Thyroid gland (tissue), 4 donors: Measurements from ENCODE around the gene C7orf25. TPM values are rescaled to one million over a fixed set of nuclear protein-coding genes. Genes with fewer than 3 reads are reported as not detected.

Source experiments
- DNase-seq, 2 donors: peaks; one replicate each; pipeline ENCODE4 v3.0.0-alpha.2; 2019
- H3K27ac ChIP-seq, 3 donors: fragments of 200-600 bp; sonication (generic); 1 replicate in 2 of 3; 2 replicates in 1 of 3; pipeline ENCODE4 v1.5.1; 2016 to 2019; ENCODE audit warnings: mild to moderate bottlenecking in 1 of 3, moderate library complexity in 1 of 3
- H3K27me3 ChIP-seq: fragments of 200-600 bp; sonication (generic); one replicate; pipeline ENCODE4 v1.5.1; 2019
- H3K36me3 ChIP-seq, 2 donors: fragments of 200-600 bp; sonication (generic); one replicate each; pipeline ENCODE4 v1.5.1; 2016 to 2019
- H3K4me1 ChIP-seq, 2 donors: fragments of 200-600 bp; sonication (generic); one replicate each; pipeline ENCODE4 v1.5.1; 2017 to 2019
- H3K4me3 ChIP-seq, 3 donors: fragments of 200-600 bp; sonication (generic); replicated peaks in 1 of 3; 1 replicate in 2 of 3; 2 replicates in 1 of 3; pipeline ENCODE4 v1.5.1; 2016; ENCODE audit warnings: mild to moderate bottlenecking in 1 of 3
- H3K9me3 ChIP-seq: fragments of 200-600 bp; sonication (generic); one replicate; pipeline ENCODE4 v1.5.1; 2017
- CTCF ChIP-seq, 6 experiments: fragments of 200-600 bp in 3 of 6; fragments of 450-650 bp in 3 of 6; sonication (generic) in 3 of 6; IDR thresholded peaks; one replicate each; pipeline ENCODE4 v1.5.1; 2016 to 2019; ENCODE audit warnings: antibody characterized with exemption in 6 of 6, mild to moderate bottlenecking in 2 of 6, inconsistent platforms in 1 of 6, moderate library complexity in 1 of 6
- POLR2A ChIP-seq, 2 donors: fragments of 450-650 bp; IDR thresholded peaks; one replicate each; pipeline ENCODE4 v1.6.1; 2017; ENCODE audit warnings: antibody characterized with exemption in 2 of 2, mild to moderate bottlenecking in 2 of 2, moderate library complexity in 1 of 2
- WGBS, 2 donors: methylation state at CpG; one replicate each; pipeline ENCODE4 v1.1.5; 2017; 5-methylcytosine and 5-hydroxymethylcytosine counted together
- intact Hi-C: fragments of 100-400 bp; cut with DNase I; formaldehyde crosslinking; loops from one replicate; pipeline ENCODE4 v1.15.1; 2023
- total RNA-seq, 4 donors: library from RNA; depleted of rRNA; stranded (reverse); fragments of >200 nt; gene quantifications; one replicate each; pipeline ENCODE4 v1.2.3, GENCODE V29; 2016

The C7orf25 gene
- total RNA-seq, 4 donors from 2014 or later, result 12.5 to 18.9 (median 14.9) TPM

GRCh38 chr7:42883950-42884349, 27.9 kb downstream of the C7orf25 start:
- H3K27ac ChIP-seq, result peak overlapping the region in 2 of 3 donors; percentile 15 to 46
- intact Hi-C loops, result no loop called here
- 57% methylated on average over 6 of the region's 6 CpGs; no CpG with 5 or more reads in 1 of the 2 donors for WGBS, 2 donors
- peaks cover 17 to 19% of the 10 kb centered on the region in 2 donors for H3K4me1 ChIP-seq
- H3K36me3 ChIP-seq, result no peaks in the 10 kb centered on the region
- peak; percentile 94 to 96 for DNase-seq
- no peak overlapping the region for H3K4me3 ChIP-seq
- no peaks in the 10 kb centered on the region for H3K9me3 ChIP-seq
- TF ChIP-seq CTCF (IDR thresholded peaks at IDR 0.05) (no peak), POLR2A (IDR thresholded peaks at IDR 0.05) (no peak)
- no peaks in the 10 kb centered on the region for H3K27me3 ChIP-seq

DNA sequence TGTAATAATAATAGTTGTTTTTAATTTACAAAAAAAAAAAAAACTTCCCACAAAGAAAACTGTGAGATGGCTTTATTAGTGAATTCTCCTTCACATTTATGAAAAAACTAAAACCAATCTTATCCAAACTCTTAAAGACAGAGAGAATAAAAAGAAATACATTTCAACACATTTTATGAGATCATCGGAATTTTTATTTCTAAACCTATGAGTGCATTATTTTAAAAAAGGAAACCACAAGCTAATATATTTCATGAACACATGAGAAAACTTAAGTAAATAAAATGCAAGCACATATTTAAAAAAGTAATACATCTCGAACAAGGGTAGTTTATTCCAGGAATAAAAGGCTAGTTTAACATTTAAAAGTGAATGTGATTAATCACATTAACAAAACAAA, 31.5 kb downstream of the C7orf25 start:
- no peak for DNase-seq
- no peak overlapping the region for H3K4me3 ChIP-seq
- TF ChIP-seq POLR2A (IDR thresholded peaks at IDR 0.05) (no peak), CTCF (IDR thresholded peaks at IDR 0.05) (no peak)
- H3K9me3 ChIP-seq, result no peaks in the 10 kb centered on the region
- H3K27ac ChIP-seq, result no peak overlapping the region
- intact Hi-C loops, result no loop called here
- no peaks in the 10 kb centered on the region for H3K36me3 ChIP-seq
- 87 to 89% methylated on average over 2 of the region's 2 CpGs for WGBS, 2 donors
- H3K4me1 ChIP-seq, result peaks cover 8% of the 10 kb centered on the region in 2 donors
- no peaks in the 10 kb centered on the region for H3K27me3 ChIP-seq

DNA sequence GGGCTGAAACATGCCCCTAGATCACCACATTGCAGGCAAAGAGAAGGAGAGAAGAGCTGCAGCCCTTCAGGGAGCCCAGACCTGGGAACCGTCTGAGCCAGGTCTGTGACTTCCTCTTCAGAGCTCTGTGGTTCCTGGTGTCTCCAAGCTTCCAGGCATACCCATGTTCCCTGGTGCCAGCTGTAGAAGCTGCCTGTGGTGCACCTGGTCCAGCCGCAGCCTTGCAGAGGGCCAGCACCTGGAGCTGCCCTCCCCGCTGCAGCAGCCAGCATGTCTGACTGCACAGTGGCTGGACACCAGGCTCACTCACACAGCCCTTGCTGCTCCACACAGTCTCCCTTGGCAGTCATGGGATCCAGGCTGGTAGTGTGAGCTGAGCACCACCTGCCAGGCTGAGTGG, 33.6 kb downstream of the C7orf25 start:
- DNase-seq, result no peak
- intact Hi-C loops, result no loop called here
- 71 to 93% methylated on average over 1 to 3 of the region's 3 CpGs for WGBS, 2 donors

DNA sequence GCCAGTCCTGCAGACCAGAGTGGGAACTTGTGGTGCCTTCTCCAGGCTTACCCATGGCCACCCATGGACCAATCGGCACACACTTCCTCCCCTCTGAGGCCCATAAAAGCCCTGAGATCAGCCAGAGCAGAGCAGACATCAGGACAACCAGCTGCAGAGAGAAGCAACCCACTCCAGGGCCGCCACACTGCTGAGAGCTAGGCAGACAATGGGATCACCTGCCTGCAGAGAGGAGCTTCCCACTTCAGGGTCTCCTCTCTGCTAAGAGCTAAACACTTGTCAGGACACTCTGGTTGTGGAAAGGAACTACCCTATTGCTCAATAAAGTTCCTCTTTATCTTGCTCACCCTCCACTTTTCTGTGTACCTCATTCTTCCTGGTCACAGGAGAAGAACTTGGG, 34.0 kb downstream of the C7orf25 start:
- no peaks in the 10 kb centered on the region for H3K4me1 ChIP-seq
- H3K27me3 ChIP-seq, result no peaks in the 10 kb centered on the region
- WGBS, 2 donors, result 86 to 89% methylated on average over 1 to 2 of the region's 2 CpGs
- H3K27ac ChIP-seq, result no peak overlapping the region
- no peak overlapping the region for H3K4me3 ChIP-seq
- no peak for DNase-seq
- no peaks in the 10 kb centered on the region for H3K36me3 ChIP-seq
- H3K9me3 ChIP-seq, result no peaks in the 10 kb centered on the region
- TF ChIP-seq CTCF (IDR thresholded peaks at IDR 0.05) (no peak), POLR2A (IDR thresholded peaks at IDR 0.05) (no peak)
- intact Hi-C loops, result no loop called here

More for the DNA sequence above, 33.6 kb downstream of the C7orf25 start:
- TF ChIP-seq POLR2A (IDR thresholded peaks at IDR 0.05) (no peak), CTCF (IDR thresholded peaks at IDR 0.05) (no peak)
- no peaks in the 10 kb centered on the region for H3K9me3 ChIP-seq
- H3K27ac ChIP-seq, result no peak overlapping the region
- H3K27me3 ChIP-seq, result no peaks in the 10 kb centered on the region
- no peaks in the 10 kb centered on the region for H3K4me1 ChIP-seq
- no peak overlapping the region for H3K4me3 ChIP-seq
- no peaks in the 10 kb centered on the region for H3K36me3 ChIP-seq

DNA sequence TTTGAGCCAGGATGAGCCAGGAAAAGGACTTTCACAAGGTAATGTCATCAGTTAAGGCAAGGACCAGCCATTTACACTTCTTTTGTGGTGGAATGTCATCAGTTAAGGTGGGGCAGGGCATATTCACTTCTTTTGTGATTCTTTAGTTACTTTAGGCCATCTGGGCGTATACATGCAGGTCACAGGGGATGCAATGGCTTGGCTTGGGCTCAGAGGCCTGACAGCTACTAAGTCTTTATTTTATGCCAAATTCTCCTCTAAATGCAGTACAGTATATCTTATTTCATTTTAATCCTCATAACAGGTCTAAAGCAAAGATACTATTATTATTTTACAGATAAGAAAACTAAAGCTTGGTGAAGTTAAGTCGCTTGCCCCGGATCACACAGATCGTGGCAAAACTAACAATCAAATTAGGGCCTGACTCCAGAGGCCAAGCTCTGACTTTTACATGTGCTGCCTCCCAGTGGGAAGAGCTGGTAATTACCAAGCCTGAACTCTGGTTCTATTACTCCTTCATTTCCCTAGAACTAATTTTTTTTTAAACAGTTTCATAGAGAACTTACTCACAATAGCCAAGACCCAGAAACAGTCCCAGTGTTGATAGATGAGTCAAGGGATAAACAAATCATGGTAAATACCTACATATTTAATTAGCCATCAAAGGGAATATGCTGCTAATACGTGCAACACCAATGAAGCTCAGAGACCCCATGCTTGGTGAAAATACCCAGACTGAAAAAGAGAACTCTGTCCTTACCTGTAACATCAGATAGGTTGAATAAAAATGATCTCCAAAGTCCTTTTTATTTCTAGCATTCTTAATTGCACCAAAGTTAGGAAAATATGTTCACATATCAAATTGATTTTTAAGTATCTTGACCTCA, 35.4 kb downstream of the C7orf25 start:
- 34 to 42% methylated on average over 5 of the region's 5 CpGs for WGBS, 2 donors
- Histone ChIP-seq H3K27ac (no peak overlapping the region), H3K4me1 (no peaks in the 10 kb centered on the region), H3K9me3 (no peaks in the 10 kb centered on the region), H3K27me3 (no peaks in the 10 kb centered on the region), H3K36me3 (no peaks in the 10 kb centered on the region), H3K4me3 (no peak overlapping the region)
- DNase-seq, result peak; percentile 66 to 74
- no peak for TF ChIP-seq POLR2A (IDR thresholded peaks at IDR 0.05)
- peak; percentile 64 to 82 (median 80) for TF ChIP-seq CTCF (IDR thresholded peaks at IDR 0.05)
- intact Hi-C loops, result no loop called here
